ENCODE results near the gene ME2. TPM values are rescaled to one million over a fixed set of nuclear protein-coding genes. Genes with fewer than 3 reads are reported as not detected.
A peak's percentile ranks its signal among the peaks of the same experiment; 100 is the strongest.

The ME2 gene
- total RNA-seq, 1 experiment from 2014 or later, result 49.4 TPM

DNA sequence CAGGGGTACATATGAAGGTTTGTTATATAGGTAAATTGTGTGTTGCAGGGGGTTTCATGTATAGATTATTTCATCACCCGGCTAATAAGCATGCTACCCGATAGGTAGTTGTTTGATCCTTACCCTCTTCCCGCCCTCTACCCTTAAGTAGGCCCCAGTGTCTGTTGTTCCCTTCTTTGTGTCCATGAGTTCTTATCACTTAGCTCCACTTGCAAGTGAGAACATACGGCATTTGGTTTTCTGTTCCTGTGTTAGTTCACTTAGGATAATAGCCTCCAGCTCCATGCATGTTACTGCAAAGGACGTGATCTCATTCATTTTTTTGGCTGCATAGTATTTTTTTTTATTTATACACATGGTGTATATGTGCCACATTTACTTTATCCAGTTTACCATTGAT is 54.8 kb downstream of the ME2 start:
- Mint-ChIP-seq H3K27ac (0 out of 7 replicates have a peak overlapping the region, but pooled peaks of 1 of the 3 experiments have one; percentile 4), H3K9me3 (no peaks in the 10 kb centered on the region), H3K4me3 (no peak overlapping the region), H3K4me1 (peaks cover 0 to 3% of the 10 kb centered on the region in 2 experiments; a peak in 1 of 4 replicates), H3K27me3 (ENCODE audit: low read depth) (no peaks in the 10 kb centered on the region), H3K36me3 (ENCODE audit: insufficient read depth in 1 of 3, low read depth in 3 of 3) (peaks cover 0 to 29% (median 14%) of the 10 kb centered on the region in 3 experiments; a peak in 6 of 7 replicates)
- Histone ChIP-seq H3K18ac (ENCODE audit: insufficient read length, low read depth, low read length) (no peak overlapping the region), H3K4ac (ENCODE audit: low read depth, low read length) (no peak overlapping the region), H2AFZ (ENCODE audit: low read length) (no peak overlapping the region), H3K9me3 (ENCODE audit: control insufficient read depth, low read depth, low read length) (no peaks in the 10 kb centered on the region), H3K23ac (ENCODE audit: insufficient read length, low read depth, low read length) (no peak overlapping the region), H3K27me3 (ENCODE audit: insufficient read depth, low read length) (no peaks in the 10 kb centered on the region), H3K4me1 (ENCODE audit: insufficient read depth, low read length) (no peaks in the 10 kb centered on the region), H3T11ph (ENCODE audit: low read length) (no peak overlapping the region), H3K79me2 (ENCODE audit: insufficient read depth, low read length) (no peaks in the 10 kb centered on the region), H2BK5ac (ENCODE audit: insufficient read length, low read length) (no peak overlapping the region), H4K8ac (replicated peaks; ENCODE audit: insufficient read length, low read depth, low read length) (no peak overlapping the region), H3K4me2 (ENCODE audit: insufficient read depth, insufficient read length, low read length) (no peak overlapping the region), H3K23me2 (ENCODE audit: insufficient read length, low read depth, low read length, poor library complexity, severe bottlenecking) (no peaks in the 10 kb centered on the region), H3K27ac (ENCODE audit: insufficient read length, low read depth, low read length) (no peak overlapping the region), H3K79me1 (ENCODE audit: insufficient read depth, low read depth, low read length, poor library complexity, severe bottlenecking) (no peaks in the 10 kb centered on the region), H2BK12ac (ENCODE audit: insufficient read length, low read depth, low read length) (no peak overlapping the region), H2BK120ac (ENCODE audit: low read depth, low read length, poor library complexity, severe bottlenecking) (no peak overlapping the region), H2AK5ac (ENCODE audit: insufficient read length, low read length) (no peak overlapping the region), H4K91ac (ENCODE audit: insufficient read length, low read depth, low read length) (no peak overlapping the region), H2BK20ac (ENCODE audit: low read depth, low read length, poor library complexity, severe bottlenecking) (no peak overlapping the region), H2BK15ac (ENCODE audit: low read depth, low read length) (no peak overlapping the region), H3K9ac (ENCODE audit: extremely low read depth, insufficient read length, low read length) (no peak overlapping the region), H3K56ac (ENCODE audit: insufficient read length, low read depth, low read length) (no peak overlapping the region), H4K20me1 (ENCODE audit: control insufficient read depth, insufficient read depth, insufficient read length) (no peaks in the 10 kb centered on the region), H4K5ac (ENCODE audit: insufficient read length, low read depth, low read length) (no peak overlapping the region), H3K14ac (ENCODE audit: insufficient read depth, low read length) (no peak overlapping the region)
- no peak for DNase-seq
- no CpG with 5 or more reads among the region's 5 CpGs for WGBS (ENCODE audit: extremely low coverage, insufficient read length, low lambda C conversion rate)
- TF ChIP-seq, protein P1, sequence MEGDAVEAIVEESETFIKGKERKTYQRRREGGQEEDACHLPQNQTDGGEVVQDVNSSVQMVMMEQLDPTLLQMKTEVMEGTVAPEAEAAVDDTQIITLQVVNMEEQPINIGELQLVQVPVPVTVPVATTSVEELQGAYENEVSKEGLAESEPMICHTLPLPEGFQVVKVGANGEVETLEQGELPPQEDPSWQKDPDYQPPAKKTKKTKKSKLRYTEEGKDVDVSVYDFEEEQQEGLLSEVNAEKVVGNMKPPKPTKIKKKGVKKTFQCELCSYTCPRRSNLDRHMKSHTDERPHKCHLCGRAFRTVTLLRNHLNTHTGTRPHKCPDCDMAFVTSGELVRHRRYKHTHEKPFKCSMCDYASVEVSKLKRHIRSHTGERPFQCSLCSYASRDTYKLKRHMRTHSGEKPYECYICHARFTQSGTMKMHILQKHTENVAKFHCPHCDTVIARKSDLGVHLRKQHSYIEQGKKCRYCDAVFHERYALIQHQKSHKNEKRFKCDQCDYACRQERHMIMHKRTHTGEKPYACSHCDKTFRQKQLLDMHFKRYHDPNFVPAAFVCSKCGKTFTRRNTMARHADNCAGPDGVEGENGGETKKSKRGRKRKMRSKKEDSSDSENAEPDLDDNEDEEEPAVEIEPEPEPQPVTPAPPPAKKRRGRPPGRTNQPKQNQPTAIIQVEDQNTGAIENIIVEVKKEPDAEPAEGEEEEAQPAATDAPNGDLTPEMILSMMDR (conservative IDR thresholded peaks at IDR 0.05), result no peak

All from H9 (cell line).